ENCODE results near the gene TMEM154.
A peak's percentile ranks its signal among the peaks of the same experiment; 100 is the strongest.

TMEM154 gene

DNA sequence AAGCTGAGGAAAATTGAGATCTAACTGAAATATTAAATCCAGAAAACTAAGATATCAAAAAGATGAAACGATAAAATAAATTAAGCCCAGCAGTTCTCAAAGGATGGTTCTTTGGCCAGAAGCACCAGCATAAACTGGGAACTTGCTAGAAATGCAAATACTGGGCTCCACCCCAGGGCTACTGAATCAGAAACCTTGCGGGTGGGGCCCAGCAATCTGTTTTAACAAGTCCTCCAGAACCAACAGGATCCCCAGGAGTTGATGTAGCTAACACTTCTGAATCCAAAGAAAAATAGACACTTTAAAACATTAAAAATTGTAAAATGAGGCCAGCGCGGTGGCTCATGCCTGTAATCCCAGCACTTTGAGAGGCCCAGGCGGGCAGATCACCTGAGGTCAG, 14.1 kb upstream of the TMEM154 start:
- no peak for DNase-seq (ENCODE audit: low read depth)

DNA sequence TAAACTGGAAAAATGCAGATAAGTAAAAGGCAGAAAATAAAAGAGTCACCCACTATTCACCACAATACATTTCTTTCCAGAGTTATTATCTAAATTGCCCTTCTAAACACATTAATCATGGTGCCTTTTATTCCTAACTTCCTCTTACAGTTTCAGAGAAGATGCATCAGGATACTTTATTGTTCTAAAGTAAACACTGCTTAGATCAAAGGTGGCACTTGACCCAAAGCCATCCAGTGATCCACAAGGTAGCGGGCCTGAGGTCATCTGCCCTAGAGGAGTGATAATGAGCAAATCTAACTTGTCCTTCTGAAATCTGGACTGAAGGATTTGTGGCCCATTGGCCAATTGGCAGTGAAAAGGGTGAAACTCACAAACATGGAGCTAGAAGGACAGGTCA, 12.0 kb upstream of the TMEM154 start:
- peak; percentile 40 for DNase-seq (ENCODE audit: low read depth)

DNA sequence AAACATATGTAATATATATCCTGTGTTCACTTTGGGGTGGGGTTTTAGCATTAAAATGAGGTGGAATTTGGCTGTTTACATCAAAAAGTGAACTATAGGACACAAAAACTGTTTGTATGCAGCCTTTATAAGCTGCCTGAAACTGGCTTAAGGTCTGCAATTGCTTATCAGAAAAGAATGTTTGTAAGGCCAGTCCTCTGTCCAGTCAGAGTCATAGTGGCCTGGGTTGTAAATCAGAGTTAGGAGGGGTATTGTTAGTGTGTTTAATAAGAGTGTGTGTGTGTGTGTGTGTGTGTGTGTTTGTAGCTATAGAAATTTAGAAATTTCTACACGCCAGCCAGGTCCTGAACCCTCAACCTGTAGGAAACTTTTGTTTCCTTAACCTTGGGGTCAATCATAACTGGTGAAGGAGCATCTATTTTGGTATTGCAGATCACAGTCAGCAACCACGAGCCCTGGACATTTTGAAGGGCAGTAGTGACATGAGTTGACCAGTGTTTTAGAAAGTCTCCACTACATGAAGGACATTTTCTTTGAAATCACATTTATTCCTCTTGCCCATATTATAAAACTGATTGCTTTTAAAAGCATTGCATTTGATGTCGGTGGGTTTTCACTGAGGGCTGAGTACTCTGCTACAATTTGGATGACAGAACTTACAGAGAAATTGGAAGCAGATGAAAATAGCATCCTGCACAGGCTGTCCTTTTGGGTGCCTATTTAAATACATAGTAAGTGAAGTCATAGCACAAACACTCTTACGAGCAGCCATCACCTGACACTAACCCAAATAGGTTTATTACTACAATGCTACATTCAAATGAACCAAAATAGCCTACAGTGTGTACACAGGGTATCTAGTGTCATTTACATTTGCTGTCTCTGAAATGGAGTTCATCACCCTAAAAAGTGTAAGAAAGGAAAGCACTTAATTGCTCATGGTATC, 11.2 kb upstream of the TMEM154 start:
- DNase-seq (ENCODE audit: low read depth), result peak; percentile 62

DNA sequence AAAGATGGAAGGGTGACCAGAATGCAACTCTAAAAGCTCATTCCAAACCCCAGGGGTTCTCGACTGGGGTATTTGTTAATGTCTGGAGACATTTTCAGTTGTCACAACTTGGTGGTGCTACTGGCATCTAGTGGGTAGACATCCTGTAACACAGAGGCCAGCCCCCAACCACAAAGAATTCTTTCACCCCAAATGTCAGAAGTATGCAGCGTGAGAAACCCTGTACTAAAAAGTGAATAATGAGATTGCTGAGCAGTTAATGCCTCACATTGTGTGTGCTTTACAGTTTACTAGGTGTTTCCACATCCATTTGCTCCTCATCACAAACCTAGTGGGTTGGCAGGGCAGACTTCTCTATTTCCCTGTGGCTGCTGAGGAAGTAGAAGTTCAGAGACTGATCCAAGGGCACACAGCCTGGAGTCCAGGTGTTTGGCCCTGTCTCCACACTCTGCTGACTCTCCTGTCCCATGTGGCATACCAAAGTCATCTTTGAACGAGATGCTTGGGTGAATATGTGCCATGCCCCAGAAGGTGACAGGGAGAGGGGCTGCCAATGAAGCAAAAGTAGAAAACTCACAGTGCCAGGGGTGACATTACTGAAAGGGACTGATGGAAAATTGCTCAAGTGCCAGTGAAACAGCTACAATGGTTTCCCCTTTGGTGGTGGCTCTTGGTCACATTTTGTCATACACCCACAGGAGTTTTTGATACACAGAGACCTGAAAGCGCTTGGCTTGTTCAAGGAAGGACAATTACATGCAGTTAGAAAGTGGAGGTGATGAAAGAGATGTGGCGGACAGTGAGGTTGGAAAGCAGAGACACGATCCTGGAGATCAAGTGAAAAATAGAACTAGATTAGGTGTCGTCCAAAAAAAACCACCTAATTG, 10.1 kb upstream of the TMEM154 start:
- DNase-seq (ENCODE audit: low read depth), result peak; percentile 19

DNA sequence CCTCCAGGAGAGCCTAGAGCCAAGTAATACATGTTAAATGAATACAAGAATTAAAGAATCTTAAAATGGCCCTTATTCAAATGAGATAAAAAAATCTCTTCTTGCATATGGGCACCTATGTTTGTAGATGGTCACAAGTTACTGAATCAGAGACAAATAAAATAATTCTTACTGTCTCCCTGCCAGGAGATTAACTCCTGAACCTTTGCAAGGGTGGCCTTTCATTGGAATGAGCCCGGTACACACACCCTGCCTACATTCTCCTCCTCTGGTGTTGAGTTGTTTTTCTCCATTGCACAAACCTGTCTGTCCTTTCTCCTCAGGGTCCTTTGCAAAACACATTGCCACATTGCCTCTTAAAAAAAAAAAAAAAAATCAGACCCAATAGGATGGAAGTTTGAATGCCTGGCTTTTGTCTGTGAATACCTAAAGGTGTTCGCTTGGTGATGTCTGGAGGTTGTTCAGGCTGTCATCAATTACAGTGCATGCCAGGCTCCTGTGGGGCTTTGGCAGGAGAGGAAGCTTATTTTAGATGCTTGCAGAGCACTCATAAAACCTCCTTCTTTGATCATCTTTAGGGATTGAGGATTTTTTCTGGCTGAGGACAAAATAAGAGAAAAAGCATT, 8.3 kb upstream of the TMEM154 start:
- peak; percentile 12 for DNase-seq (ENCODE audit: low read depth)

DNA sequence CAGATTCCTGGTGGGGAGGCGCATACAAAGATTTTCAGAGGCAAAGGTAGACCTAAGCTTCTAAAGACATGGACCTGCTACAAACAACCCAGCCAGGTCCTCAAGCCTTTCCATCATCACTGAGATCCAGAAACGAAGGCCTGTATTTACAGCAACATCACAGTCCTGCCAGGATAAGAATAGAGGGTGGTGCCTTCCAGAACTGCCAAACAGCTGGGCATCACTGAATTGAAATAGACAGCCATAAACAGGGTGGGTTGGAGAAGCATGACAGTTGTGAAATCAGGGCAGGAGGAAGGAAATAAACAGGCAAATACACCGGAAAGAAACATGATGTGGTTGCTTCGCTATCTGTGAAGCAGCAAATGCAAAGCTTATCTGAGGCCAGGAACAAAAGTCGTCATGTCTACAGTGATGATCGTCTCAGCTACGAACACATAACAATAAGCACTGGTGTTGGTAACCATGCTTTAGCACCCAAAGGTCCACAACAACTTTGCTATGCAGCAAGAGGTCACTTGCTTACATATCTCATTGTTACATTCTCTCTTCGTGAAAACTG, 6.7 kb upstream of the TMEM154 start:
- no peak for DNase-seq (ENCODE audit: low read depth)

DNA sequence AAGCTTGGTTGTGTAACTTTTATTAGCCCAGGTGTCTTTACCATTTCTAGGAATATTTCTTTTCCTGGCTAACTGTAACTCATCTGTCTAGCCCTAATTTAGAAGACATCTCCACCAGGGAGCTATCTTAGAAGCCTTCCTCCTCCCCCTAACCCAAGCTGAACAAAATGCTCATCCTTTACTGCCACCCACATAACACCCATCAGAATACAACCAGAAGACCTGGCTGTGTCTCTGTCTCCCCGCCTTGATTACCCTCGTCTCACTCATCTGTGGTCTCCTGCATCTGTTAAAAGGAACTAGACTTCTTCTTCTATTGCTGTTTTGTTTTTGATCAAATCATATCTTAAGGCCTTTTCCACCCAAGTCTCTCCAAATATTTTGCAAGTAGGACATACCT, 4.8 kb upstream of the TMEM154 start:
- DNase-seq (ENCODE audit: low read depth), result no peak

DNA sequence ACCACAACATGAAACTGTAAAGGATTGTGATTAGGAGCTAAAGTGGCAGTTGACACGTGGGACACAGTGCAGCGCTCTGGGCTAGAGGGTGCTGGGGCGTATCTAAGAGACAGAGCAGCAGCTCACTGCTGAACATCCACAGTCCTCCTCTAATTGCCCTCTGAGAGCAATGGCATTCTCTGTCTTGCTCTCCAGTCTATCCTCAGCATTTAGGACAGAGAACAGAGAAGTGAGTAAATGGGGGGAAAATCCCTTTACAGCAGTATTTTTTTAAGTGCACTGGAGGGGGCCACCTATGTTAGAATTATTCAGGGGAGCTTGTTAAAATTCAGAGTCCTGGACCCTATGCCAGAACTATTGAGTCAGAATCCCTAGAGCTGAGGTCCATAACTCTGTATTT, 4.2 kb upstream of the TMEM154 start:
- DNase-seq (ENCODE audit: low read depth), result no peak

DNA sequence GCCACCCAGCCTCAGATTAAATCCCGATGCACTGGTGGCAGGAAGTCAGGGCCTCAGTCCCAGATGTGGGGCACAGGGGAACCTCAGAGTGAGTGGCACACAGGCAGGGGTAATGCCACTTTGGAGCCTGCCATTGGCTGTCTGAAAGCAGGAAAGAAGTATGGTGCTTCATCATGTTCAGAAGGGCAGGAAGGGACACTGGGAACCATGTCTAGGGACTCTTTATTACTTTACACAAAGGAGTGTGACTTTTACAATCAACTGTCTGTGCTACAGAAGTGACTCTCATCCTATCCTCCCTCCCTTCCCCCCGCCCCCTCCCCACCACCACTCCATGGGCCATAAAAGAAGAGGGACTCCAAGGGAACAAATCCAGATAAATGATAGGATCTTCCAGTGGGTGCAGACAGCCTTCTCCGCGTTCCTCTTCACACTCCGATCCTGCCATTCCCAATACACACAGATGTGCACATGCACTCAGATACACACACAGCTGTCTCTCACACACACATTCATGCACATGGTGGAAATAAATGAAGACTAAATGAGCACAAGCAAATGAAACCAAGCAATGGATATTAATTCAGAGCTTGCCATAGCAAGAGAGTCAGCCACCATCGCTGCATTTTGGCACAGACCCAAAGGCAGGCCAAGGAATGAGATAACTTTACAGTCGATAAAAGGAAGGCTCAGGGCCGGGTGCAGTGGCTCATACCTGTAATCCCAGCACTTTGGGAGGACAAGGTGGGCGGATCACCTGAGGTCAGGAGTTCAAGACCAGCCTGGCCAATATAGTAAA, 2.5 kb upstream of the TMEM154 start:
- DNase-seq (ENCODE audit: low read depth), result no peak

DNA sequence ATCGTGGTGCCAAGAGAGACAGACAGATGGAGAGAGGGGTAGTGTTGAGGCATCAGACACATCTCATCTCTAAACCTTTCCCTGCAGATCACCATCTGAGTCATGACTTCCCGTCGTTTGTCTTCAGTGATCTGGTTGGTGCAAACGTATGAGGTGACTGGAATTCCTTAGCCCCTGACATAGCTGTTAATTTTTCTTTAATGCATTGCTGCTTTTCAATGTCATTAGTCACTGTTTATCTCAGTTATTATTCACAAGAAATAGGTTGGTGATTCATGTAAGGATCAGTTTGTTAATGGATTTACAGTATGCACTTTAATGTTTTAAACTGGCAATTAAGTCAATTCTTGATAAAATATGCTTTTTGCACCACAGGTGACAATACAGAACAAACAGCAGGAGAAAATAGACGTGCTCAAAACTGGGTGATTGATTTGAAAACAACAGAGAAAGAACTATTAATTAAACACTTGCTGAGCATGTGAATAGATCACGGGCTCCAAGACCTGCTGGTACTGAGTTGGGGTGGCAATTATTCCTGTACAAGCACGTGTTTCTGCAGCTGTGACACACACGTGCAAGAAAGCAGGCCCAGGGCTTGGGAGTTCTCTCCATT, 1.3 kb upstream of the TMEM154 start:
- peak; percentile 88 for DNase-seq (ENCODE audit: low read depth)

DNA sequence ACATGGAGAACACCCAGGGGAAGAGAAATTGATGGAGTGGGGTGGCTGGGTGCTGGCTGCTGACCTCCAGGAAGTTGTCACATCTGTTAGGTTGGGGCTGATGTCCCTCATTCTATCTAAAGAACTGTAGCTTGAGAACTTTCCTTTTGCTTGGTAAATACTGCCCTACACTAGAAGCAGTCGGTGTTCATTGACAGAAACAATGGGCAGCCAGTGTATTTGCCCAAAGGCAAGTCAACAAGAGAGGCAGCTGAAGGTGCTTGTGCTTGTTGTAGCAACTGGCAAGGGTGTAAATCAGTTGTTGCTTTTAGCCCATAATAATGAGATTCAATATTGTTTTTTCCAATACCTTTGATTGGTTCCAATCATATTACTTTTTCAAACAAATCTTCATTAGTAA, 956 bp downstream of the TMEM154 start:
- DNase-seq (ENCODE audit: low read depth), result no peak

DNA sequence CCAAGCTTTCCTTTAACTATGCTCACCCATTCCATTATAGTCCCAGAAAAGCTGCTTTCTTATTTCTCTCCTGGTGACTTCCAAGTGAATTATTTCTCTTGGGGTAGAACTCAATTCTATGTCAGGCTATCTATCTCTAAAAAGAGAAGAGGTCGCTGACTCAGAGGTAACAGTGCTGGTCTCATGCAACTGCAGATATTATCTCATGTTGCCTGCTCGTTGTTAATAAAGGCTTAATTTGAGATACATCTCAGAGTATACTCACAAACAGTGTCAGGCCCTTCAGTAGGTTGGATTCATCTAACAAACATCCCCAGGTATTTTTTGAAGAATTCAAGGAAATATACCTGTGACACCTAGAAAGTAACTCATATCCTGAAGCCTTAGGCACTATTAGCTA, 2.7 kb downstream of the TMEM154 start:
- peak; percentile 31 for DNase-seq (ENCODE audit: low read depth)

DNA sequence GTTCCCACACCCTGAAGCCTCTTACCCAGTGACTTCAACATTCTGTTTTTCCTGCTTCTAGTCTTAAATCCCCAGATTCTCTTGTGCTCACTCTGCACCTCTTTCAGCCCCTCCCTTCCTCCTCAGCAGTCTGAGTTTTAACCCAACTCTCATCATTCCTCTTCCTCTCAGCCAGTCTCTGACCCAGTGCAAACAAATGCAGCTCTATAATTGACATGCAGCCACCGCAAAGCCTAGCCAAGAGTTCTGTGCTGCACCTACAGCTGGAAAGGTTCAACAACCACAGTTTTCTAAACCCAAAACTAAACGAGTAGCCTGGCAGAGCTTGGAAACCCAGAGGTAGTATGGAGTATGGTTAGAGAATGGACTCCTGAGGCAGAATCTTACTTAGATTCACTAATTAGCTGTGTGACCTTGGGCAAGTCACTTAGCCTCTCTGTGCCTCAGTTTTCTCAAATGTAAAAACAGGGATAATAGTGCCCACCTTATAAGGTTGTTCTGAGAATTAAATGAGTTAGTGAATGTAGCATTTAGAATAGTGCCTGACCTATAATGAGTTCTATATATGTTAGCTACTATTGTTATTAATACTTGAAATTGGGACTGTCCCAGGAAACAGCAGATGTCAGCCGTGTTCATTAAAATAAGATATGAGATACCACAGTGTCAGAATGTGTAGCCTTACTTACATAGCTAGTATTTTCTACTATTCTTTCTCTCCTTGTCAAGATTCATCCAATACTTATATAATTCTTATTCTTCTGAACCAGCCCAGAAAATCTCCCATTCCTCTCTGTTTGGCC, 3.5 kb downstream of the TMEM154 start:
- DNase-seq (ENCODE audit: low read depth), result no peak

DNA sequence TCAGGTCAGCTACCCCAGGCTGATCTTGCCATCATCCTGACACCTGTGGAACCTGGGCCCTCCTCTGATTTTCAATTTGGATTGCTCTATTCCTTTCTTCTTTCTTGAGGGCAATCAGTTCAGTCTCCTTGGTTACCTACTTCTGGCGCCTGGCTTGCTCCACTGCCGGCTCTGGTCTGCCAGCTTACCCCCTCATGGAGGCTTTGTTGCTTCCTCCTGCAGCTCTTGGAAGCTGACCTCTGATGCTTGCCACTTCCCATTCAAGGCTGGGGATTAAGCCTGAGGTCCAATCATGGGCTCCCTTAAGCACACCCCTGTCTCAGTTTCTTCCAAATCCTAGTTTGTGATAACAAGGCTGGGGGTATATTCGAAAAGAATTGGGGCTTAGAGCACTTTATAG, 5.4 kb downstream of the TMEM154 start:
- no peak for DNase-seq (ENCODE audit: low read depth)

DNA sequence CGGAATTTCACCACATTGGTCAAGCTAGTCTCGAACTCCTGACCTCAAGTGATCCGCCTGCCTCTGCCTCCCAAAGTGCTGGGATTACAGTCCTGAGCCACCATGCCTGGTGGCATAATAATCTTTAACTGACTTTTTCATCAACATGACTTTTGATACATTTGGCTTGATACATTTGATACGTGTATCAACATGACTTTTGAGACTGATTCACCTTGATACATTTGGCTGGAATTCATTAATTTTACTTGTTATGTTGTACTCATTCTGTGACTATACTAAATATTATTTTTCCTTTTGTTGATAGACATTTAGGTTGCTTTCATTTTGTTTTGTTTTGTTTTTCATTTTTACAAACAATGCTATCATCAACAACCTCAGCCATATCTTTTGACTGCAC, 6.3 kb downstream of the TMEM154 start:
- DNase-seq (ENCODE audit: low read depth), result no peak

DNA sequence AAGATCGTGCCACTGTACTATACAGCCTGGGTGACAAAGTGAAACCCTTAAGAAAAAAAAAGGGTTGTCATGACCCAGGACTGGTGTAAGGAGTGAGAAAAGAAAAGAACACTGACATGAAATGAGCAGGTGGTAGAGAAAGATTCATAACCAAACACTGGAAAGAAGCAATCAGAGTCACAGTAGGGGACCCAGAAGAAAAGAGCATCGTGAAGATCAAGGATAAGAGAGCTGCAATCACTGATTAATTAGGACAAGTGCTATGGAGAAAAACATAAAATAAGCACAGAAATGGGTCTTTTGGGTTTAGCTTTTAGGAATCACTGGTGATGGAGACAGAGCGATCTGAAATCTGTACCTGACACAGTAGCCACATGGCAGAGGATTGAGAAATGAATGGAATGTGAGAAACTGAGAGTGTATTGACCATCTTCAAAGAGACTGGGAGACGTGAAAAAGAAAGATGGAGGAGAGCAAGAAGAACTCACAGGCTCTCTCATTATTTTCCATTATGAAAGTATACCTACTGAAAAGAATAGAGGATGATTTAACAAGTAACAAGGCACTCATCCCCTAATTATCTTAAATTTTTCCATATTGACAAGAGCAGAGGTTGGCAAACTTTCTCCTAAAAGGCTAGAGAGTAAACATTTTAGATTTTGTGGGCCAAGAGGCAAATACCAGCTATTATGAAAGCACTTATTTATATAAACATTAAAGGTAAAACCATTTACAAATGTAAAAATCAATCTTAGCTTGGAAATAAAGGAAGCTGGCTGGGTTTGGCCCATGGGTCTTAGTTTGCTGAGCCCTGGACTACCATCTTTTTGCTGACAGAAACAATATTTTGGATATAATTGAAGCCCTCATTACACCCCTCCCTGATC, 7.3 kb downstream of the TMEM154 start:
- no peak for DNase-seq (ENCODE audit: low read depth)

DNA sequence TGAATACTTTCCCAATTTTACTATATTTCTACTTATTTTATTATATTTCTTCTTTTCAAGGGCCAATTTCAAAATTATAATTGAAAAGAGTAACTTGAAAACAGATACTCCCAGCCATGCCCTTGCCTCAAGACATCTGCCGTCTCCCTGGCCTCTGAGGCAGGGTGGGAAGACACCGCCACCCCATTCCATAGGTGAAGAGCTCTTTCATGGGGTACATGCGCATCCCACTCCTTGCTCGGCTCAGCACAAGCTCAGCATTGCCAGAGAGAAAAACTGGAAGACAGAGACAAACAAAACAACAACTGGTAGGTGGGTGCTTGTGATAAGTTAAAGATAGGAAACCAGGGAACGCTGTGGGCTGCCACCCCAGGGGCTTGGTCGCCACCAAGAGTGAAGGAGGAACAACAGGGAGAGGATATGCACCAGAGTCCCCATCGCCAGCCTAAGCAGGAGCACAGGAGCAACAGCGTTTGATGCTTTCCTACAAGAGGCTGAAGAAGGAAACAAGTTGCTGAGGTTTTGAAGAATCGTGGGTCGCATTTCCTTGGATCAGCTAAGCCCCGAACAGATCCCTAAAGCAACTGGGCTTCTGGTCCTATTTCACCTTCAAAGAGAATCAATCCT, 11.3 kb downstream of the TMEM154 start:
- DNase-seq (ENCODE audit: low read depth), result no peak

DNA sequence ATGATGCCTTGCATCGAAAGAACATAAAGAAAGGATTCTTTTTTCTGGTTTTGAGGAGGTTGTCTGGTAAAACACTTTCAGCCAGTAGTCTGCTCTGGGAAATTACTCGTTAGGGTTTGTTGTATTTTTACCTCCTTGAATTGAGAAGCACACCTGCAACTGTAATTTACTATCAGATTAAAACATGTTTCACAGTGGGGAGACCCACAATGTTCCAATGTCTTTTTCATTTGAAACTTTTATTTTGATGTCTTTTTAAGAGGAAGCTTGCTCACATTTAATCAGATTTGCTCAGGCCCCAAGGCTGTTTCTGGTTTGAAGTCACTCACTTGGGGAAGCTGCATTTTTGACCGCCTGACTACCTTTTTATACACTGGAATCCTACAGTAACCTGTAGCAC, 12.0 kb downstream of the TMEM154 start:
- DNase-seq (ENCODE audit: low read depth), result no peak

DNA sequence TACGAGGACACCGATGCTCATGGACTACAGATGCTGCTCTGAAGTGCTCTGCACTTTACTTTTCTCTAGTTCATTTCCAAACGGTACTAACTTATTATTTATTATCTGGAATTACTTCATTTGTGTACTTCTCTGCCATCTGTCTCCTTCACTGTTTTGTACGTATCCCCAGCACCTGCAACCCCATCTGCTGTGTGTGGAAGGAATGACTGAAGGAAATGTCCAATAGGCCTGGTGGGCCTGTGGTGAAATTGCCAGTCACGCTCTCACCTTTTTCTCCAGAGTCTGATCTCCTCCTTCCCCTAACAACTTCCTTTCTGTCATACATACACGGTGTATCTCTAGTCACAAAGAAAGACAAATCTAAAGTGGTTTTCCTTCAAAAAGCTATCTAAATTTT, 12.9 kb downstream of the TMEM154 start:
- DNase-seq (ENCODE audit: low read depth), result no peak
